NCI-H2081 treated with DMSO at 0.1 percent for 48 hours (cell line): ENCODE measurements around the gene TAF1B.

ENCODE experiments used
- DNase-seq: peaks from one replicate; lab custom pipeline; 2025; lab: John Stamatoyannopoulos, UW

Gene TAF1B

DNA sequence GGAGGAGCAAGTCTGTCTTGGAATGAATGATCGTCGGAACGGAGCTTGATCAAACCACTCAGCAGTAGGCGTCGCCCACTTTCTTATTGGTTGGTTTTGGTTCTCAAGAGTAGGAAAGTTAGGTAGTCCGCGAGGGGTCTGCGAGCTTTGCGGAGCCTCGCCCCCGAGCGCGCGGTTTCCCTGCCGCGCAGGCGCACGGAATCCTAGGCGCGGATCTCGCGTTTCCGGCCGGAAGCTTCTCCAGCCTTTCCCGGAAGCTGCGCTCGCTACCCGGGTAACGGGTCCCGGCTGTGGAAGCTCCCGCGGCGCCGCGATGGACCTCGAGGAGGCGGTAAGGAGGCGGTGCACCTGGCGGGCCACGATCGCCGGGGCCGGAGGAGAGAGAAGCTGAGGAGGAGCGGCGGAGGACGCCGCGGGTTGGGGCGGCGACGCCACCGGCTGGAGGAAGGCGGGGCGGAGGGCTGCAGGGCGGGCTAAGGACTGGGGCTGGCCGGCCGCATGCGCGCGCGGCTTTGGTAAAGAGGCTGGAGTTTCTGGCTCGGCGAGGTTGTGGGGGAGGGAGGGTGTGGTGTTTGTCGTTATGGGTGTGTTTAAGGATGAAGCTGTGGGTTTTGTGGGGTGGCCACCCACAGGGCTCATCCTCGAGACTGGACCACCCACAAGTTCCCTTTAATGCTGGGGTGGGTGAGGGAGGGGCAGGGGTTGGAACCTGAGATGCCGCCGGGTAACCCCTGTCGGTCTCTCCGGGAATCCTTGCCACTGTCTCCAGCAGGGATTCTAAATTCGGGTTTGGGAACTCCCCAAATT, at the start of gene TAF1B:
TSS of gene TAF1B (plus strand) at position 246 of the 807 bp plus-strand sequence. CDS start at position 314, 68 bp downstream.
- DNase-seq, result peak; percentile 70

DNA sequence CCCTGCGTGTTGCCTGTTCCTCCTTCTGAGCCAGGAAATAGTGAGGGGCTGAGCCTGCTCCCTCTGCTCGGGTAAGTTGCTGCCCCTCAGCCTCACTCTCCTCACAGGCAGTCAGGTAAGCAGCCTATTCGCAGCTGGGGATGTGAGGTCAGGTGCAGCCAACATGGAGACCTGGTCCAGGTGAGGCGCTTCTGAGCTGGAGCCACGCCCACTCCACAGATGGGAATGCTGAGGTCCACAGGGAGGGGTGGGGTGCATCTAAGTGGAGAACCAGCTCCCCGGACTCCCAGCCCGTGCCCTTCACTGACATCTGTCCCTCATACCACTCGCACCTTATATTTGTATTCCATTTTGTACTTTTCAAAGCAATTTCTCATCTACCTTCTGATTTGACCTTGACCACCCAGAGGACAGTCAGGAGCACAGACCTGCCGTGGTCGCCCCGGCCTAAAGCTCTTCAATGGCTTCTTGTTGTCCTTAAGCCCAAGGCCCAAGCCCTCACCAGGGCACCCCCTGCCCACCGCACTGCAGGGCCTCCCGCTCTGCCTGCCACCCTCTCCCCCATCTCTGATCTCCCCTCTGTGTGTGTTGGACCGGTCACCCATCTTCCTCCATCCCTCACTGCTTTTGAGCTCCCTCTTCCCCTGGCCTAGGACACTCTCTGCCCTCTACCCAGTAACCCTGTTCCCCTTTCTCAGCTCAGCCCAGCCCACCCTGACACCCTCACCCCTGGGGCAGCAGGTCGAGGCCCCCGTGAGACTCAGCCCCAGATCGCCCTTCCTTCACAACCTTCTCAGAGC, 49.2 kb upstream of the TAF1B start:
- DNase-seq, result no peak

DNA sequence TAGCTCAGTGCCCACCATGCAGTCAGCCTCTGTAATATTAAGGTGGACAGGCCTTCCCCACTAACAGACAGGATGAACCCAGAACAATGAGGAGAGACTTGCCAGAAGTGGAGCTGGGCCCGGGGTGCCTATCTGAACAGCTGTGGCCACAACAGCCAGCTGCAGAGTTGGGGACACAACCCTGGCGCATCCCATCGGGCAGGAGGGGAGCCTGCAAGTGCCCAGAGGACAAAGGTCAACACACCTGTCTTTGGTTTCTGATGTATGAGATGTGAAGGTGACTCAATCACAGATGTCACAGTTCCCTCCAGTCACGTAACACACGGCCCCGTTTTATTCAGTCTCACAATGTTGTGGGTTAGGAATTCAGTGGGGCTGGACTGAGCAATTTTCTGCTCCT, 48.2 kb upstream of the TAF1B start:
- DNase-seq, result no peak

DNA sequence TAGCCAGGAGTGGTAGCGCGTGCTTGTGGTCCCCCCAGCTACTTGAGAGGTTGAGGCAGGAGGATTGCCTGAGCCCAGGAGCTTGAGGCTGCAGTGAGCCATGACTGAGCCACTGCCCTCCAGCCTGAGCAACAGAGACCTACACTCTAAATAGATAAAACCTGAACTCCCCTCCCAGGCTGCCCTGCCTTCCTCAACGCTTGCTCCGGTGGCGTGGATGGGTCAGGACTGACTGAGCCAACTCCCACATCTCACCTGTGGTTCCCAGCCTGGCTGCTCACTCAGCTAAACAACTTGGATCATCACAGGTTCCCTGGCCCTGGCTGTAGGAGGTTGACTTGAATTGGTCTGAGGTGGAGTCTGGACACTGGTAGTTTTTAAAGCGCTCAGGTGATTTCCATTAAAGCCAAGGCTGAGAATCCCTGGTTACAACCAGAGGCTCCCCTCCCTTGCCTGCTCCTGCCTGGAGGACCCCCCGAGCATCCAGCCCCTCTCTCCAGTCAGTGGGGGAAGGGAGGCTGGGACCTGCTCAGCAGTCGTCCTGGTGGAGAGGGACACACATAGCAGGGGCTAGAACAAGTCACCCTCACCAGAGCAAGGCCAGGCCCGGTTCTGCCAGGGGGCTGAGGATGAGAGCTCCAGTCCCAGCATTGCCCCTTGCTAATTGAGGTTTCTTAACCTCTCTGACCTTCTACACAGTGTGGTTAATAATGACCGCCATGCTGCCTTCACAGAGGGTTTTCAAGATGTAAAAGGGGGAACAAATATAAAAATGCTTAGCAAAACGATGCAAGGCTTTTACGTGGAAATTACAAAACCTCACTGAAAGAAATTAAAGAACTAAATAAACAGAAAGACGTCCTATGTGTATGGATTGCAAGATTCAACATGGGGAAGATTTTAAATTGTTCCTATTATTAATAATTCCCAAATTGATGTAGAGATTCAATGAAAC, 46.9 kb upstream of the TAF1B start:
- DNase-seq, result no peak

DNA sequence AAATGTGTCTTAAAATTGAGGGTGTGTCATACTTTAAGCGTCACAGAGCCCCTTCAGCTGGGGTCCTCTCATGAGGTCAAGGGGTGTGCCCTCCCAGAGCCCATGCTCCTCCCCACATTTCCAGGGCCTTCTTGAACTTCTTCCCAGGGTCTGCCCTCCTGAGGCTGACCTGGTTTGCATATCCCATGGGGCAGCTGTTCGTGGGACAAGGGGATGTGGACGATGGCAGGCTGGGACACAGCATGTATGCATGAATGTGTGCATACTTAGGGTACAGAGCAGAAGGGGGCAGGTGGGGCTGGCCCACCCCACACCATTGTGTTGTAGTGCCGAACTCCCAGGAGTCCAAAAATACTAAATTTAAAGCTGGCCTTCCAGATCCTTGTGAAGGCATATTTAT, 46.2 kb upstream of the TAF1B start:
- DNase-seq, result no peak

DNA sequence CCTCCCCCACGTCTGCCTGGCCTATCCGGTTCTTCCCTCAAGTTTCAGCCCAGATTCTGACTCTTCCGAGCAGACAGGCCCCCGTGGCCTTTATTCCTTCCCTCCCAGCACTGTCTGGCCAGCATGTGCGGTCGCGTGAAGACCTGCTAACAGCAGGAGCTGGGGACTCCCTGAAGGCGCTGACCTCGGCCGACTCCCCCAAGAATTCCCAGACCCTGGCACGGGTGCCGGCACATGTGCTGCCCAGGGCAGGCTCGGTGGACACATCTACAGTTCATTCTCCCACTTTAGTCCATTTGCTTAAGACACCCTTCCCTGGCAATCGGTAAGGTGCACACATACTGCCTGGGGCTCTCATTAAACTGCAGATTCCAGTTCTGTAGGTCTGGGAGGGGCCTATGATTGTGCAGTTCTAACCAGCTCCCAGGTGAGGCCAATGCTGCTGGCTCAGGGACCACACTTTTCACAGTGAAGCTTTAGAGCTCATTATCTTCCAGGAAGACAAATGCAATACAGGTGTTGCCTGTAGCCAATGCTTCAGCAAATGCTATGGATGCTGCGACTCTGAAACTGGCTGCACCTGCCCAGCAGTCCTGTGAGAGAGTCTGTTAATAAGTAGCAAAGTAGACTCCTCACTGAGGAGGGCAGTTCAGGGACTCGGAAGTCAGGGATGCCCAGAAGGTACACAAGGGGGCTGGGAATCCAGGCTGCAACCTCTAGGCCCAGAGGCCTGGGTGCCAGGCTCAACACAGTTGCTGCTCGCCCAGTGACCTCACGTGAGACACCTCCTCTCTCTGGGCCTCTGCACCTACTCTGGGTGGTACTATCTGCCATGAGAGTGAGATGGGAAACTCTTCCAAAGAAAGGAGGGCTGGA, 45.4 kb upstream of the TAF1B start:
- DNase-seq, result no peak

DNA sequence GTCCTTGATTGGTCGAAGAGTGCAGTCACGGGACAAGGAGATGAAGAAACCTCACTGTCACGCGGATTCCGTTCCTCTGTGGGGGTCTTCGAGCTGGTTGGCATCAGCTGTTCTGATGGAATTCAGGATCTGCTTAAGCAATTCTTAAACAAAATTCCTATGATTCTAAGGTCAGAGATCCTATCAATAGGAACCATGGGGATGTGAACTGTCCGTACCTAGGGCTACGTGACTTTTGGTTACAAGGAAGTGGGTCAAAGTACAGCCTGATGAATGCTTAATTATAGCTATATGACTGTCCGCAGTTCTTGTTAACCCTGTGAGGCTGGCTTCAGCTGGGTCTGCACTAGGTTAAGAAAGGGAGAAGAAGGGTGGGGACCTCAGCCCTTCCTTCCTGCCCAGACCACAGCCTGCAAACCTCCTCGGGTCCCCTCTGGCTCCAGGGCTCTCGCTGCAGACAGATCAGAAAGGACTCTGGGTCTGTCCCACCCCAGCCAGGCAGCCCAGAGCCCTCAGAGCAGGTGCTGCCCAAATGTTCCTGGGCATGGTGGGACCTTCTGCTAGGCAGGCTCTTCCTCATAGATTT, 44.2 kb upstream of the TAF1B start:
- no peak for DNase-seq

DNA sequence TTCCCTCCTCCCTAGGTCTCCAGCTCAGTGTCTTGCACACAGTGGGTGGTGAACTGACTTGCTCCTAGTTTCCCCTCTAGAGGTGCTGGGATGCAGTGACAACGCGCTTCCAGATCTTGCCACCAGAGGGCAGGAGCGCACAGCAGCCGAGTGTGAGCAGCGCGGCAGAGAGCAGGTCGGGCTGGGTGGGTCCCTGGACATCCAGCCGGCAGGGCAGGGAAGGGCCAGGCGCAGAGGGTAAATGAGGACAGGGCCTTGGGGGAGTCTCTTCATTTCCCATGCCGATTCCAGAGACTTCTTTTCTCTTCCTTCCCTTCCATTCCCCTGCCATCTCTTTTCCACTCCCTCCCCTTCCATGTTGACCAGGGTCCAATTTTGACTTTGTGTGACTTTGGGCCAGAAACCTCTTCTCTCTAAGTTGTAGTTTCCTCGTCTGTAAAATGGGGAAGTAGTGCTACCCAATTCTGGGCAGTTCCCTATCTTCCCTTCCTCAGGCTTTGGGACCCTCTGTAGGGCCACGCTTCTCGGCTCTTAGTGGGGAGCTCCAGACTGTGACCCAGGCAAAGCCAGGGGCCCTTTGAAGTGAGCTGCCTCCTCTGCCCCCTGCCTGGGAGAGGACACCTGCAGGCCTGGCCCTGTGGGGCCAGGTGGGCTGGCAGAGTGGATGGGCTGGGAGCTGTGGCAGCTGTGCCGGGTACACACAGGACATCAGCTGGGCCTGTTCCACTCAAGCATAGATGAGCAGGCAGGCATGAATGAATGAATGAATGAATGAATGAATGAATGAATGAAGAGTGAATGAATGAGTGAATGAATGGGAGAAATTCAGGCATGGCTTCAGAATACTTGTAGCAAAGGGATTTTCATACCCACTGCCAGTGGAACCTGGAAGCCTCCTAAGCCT, 43.3 kb upstream of the TAF1B start:
- DNase-seq, result peak; percentile 32

DNA sequence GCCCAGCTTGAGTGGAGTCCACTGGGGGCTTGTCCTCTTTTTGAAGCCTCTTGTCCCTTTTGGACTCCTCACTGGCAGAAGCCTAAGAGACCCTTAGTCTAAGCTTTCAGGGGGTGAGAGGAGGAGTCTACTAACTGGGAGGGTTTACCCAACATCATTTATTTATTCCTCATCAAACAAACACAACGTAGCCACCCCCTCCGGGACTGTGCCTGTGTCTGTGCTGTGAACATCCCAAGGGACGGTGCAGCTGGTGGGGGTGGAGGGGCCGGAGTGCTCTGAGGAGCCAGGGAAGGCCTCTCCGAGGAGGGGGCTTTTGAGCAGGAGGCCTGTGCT, 42.7 kb upstream of the TAF1B start:
- no peak for DNase-seq

DNA sequence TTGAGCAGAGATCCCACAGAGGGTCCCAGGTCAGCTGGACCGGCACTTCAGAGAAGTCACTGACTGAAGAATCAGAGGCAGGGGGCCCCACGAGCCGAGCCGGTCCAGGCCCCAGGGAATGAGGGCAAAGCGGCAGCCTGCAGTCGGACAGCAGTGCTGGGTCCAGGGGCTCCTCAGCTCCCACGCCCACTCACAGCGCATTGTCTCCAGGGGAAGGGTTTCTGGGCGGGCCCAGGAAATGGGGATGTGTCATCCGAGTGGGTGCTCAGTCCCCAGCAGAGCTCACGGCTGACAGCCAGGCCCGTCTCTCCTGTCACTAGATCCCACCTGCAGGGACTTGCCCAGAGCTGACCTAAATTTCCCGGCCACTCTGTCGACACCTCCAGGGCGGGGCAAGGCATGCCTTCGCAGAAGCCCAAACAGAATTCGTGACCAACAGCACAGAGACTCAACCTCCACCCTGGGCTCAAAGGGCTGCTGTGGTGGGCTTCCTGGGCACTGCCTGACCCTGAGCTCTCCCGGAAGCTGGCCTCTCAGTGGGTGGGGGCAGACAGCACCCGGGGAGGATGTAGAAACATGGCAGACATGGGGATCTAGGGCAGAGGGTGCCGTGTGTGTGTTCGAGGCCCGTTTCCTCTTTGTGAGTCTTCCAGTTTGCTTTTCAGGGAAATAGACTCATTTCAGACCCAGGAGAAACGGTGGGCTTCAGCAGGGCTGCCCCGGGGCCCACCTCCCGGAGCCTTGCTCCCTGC, 42.1 kb upstream of the TAF1B start:
- DNase-seq, result no peak

DNA sequence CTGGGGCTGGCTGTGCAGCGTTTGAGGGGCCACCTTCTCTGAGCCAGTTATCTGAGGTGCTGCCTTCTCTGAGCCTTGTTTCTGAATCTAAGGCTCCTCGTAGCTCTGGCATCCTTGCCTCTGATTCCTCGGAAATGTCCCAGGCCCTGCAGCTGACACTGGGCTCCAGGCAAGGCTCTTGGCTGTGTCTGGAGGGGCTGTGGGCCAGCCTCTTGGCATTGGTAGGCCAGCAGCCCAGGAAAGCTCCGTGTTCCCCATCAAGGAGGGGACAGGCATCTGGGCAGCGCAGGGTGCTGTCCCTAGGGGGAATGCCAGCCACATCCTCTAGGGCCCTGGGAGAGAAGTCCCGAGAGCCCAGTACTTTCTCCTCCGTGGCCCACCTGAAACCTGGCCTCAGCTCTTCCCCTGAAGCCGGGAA, 40.7 kb upstream of the TAF1B start:
- DNase-seq, result no peak

DNA sequence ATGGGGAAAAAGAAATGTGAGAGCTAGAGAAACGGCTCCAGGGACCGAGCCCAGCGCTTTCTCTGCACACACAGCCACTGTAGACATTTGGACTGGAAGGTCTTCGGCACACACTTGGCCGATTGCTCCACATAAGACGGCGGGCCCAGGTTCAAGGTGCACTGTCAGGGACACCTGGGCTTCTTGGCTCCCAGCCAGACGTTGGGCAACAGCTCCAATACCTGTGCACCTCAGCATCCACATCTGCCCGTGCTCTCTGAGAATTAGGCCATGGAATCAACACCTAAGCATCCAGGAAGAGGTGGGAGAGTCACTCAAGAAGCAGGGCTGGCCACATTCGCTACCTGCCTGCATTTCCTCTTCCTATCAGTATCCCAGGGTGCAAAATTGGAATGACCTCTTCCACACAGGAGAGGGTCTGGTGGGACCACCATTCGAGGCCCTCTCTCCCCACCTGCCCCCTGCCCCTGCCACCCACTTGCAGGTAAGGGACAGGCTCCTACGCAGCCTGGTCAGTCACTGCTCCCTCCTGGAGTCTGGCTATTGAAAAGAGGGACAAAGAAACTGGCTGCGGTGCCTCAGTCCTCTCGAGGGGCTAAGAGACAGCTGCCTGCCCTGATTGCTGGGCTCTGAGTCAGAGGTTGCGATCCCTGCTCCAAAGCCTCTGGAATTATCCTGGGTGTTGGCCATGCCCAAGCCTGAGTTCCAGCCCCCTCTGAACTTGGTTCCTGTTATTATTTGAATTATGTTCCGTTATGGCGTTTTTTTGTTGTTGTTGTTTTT, 40.1 kb upstream of the TAF1B start:
- DNase-seq, result no peak

DNA sequence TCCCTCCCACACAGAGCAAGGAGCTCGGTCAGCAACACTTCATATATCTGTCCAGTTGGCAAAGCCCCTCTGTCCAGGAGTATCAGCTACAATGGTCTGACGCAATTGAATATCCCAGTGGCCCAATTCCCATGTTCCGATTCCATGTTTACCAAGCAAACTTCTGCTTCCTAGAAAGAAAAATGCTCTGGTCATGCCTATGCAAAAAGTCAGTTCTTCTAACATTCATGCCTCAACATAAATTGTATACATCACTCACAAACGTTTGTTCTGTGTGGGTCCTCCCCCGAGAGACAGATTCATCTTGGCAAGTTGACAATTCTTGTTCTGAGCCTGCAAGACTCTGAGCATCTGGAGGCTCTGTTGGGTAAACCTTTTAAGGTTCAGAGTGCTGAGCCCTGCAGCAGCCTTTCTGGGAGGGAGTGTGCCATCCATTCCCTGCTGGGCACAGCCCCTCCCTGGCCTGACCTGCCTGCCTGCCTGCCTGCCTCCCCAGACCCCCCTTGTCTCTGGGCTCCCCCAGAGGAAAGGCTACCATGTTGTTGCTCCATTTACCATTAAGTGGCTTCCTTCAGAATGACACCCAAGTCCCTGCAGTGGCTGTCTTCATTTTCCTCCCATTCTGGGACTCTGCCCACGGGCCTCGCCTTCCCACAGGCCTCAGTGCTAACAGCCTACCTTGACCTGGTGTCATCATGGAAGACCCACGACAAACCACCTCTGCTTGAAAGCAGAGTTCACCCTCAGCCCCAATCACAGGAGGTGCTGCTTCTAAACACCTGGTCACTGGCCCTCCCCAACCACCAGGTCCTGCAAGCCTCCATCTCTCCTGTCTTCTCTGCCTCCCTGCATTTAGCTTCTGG, 37.6 kb upstream of the TAF1B start:
- DNase-seq, result no peak

DNA sequence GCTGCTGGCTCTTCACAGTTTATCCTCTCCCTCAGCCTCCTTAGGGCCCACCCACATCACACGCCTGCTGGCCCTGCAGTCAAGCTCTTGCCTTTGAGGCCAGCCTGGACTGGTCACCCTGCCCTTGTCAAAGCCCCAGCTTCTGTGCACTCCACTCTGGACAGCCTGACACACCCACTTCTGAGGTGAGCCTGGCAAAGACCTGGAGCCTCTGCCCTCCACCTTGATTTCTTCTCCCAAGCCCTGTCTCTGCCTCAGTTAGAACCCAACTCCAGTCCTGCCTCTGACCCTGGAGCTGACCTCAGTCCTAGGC, 37.0 kb upstream of the TAF1B start:
- no peak for DNase-seq

DNA sequence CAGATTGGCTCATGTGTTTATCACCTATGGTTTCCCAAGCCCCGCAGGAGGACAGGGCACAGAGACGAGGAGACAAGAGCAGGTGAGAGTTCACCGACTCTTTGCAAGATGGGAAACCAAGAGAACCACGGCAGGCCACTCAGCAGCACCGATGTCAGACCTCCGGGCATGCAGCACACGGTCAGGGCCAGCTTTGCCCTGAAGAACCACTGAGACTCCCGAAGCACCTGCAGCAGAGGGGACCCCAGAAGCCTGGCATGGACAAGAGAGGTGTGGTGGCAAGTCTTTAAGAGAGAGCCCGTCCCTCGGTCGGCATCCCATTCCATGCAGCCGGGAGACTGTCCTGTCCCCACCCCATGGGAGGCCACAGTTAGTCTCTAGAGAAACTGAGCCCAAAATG, 36.6 kb upstream of the TAF1B start:
- DNase-seq, result no peak

DNA sequence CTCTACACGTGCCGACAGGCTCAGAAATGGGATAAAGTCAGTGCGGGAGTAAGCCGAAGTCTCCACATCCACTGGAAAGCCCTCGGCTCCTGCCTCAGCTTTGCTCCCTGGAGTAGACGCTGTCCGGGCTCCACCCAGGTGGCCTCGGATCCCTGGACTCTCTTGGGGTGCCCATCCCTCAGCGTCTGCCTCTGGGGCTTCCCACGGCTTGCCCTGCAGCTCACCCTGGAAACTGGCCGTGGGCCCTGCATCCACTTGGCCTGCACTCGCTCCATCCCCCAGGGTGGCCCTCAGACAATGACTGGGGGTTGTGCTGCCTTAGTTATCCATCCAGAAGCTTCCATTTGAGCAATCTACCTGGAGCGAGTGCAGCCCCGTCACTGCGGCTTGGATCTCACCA, 36.2 kb upstream of the TAF1B start:
- no peak for DNase-seq

DNA sequence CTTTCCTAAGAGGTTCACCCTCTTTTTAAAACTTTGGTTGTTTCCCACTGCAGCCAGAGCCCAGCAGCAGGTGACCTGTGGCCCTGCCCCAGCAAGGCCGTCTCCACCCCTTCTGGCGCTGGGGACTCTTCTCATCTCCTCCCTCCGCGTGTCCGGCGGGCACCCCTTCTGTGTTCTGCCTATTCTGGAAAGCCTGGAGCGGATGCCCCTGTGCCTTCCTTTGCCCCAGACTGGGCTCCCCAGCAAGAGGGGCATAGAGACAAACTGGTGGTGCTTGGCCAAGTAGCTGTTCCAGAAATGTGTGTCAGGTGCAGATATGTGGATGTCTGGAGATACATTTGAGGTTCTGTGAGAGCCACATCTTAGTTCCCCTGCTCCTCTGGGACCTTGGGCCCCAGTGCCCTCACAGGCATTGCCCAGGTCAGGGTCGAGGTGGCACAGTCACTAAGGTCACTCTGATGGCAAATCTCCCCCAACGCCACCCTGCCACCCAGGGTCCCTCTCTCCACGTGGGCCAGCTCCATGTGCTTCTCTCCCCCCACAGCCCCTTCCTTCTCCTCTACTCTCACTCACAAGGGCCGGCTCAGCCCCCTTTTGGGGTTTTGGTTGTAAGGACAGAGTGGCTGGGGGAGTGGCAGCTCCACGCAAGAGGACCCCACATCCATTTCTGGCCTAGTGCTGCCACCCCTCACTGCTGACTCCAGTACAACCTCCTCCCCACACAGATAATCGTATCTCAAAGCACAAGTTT, 35.5 kb upstream of the TAF1B start:
- no peak for DNase-seq
